ENCODE data around the gene TUG1. TPM values are rescaled to one million over a fixed set of nuclear protein-coding genes. Genes with fewer than 3 reads are reported as not detected.

TUG1 gene
- total RNA-seq, 1 experiment from 2014 or later, result 70.0 TPM

DNA sequence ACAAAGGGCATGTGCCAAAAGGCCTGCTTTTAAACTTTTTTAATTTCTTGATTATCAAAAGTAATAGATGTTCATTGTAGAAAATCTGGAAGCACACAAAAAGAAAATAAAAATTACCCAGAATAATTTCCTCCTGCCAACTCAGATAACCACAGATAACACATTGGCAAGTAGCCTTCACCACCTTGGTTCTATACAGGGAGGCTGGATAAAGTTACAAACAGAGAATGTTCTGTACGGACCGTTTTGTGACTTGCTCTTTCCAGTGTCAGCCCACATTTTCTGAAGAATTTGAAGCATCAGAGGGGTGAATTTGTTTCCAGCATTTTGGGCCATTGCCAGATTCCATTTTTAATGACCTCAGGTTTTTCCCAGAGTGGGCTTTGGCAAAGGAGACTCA, 23.5 kb downstream of the TUG1 start:
- H3K4me1 ChIP-seq (ENCODE audit: insufficient read depth, low read length, poor library complexity, severe bottlenecking), result no peaks in the 10 kb centered on the region
- no peaks in the 10 kb centered on the region for H3K36me3 ChIP-seq (ENCODE audit: insufficient read depth, low read length, poor library complexity, severe bottlenecking)
- DNase-seq (ENCODE audit: low spot score), result no peak
- POLR2A ChIA-PET (ENCODE audit: low non-redundant PET), result no interaction called here
- no peaks in the 10 kb centered on the region for H3K9me3 ChIP-seq (ENCODE audit: low read depth, low read length, poor library complexity, severe bottlenecking)
- no peak overlapping the region for H3K27ac ChIP-seq (ENCODE audit: low read depth, low read length, poor library complexity, severe bottlenecking)
- H3K4me3 ChIP-seq (ENCODE audit: low read depth, low read length, poor library complexity, severe bottlenecking), result no peak overlapping the region
- intact Hi-C loops (cut with micrococcal nuclease; ENCODE audit: unreplicated experiment), result no loop called here
- CTCF ChIA-PET, result no interaction called here
- BruUV-seq (replicated peaks), result no TSS peak
- no peaks in the 10 kb centered on the region for H3K27me3 ChIP-seq (replicated peaks; ENCODE audit: insufficient read depth, low read depth, low read length, poor library complexity)
- TF ChIP-seq CTCF (conservative IDR thresholded peaks at IDR 0.05; ENCODE audit: low read depth, low read length) (no peak), EZH2 (IDR thresholded peaks at IDR 0.05; ENCODE audit: borderline replicate concordance, low read depth, low read length, poor library complexity, severe bottlenecking) (no peak)

- DNase-seq (ENCODE audit: low spot score), result no peak
- ChIA-PET CTCF (no interaction called here), POLR2A (ENCODE audit: low non-redundant PET) (no interaction called here)
- no TSS peak for BruUV-seq (replicated peaks)
- Histone ChIP-seq H3K4me3 (ENCODE audit: low read depth, low read length, poor library complexity, severe bottlenecking) (no peak overlapping the region), H3K4me1 (ENCODE audit: insufficient read depth, low read length, poor library complexity, severe bottlenecking) (no peaks in the 10 kb centered on the region), H3K9me3 (ENCODE audit: low read depth, low read length, poor library complexity, severe bottlenecking) (no peaks in the 10 kb centered on the region), H3K27ac (ENCODE audit: low read depth, low read length, poor library complexity, severe bottlenecking) (no peak overlapping the region), H3K27me3 (replicated peaks; ENCODE audit: insufficient read depth, low read depth, low read length, poor library complexity) (no peaks in the 10 kb centered on the region), H3K36me3 (ENCODE audit: insufficient read depth, low read length, poor library complexity, severe bottlenecking) (no peaks in the 10 kb centered on the region)
- no peak for TF ChIP-seq CTCF (conservative IDR thresholded peaks at IDR 0.05; ENCODE audit: low read depth, low read length)
- TF ChIP-seq EZH2 (IDR thresholded peaks at IDR 0.05; ENCODE audit: borderline replicate concordance, low read depth, low read length, poor library complexity, severe bottlenecking), result no peak
- intact Hi-C loops (cut with micrococcal nuclease; ENCODE audit: unreplicated experiment), result no loop called here
These were observed 25.9 kb downstream of the TUG1 start for GRCh38 chr22:30994960-30995359.

DNA sequence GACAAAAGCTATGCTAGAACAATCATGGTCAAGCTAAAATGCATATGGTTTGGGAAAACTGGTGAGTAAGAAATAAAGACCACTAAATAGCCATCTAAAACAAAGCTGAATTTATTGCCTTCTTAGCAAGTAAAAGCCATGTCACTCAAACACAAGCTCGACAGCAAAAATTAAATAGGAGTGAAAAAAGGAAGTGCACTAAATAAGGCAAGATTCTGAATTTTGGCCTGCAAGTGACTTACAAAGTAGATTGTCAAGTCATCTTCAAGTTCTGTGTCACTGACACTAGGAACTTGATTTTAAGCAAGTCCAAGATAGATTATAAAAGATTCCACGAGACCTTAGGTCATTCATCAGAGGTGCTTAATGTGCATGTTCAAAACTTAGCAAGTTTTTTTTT, 27.4 kb downstream of the TUG1 start:
- no peaks in the 10 kb centered on the region for H3K27me3 ChIP-seq (replicated peaks; ENCODE audit: insufficient read depth, low read depth, low read length, poor library complexity)
- DNase-seq (ENCODE audit: low spot score), result no peak
- no peaks in the 10 kb centered on the region for H3K4me1 ChIP-seq (ENCODE audit: insufficient read depth, low read length, poor library complexity, severe bottlenecking)
- TF ChIP-seq CTCF (conservative IDR thresholded peaks at IDR 0.05; ENCODE audit: low read depth, low read length) (no peak), EZH2 (IDR thresholded peaks at IDR 0.05; ENCODE audit: borderline replicate concordance, low read depth, low read length, poor library complexity, severe bottlenecking) (no peak)
- BruUV-seq (replicated peaks), result no TSS peak
- POLR2A ChIA-PET (ENCODE audit: low non-redundant PET), result no interaction called here
- no peak overlapping the region for H3K4me3 ChIP-seq (ENCODE audit: low read depth, low read length, poor library complexity, severe bottlenecking)
- CTCF ChIA-PET, result no interaction called here
- intact Hi-C loops (cut with micrococcal nuclease; ENCODE audit: unreplicated experiment), result no loop called here
- H3K27ac ChIP-seq (ENCODE audit: low read depth, low read length, poor library complexity, severe bottlenecking), result no peak overlapping the region
- no peaks in the 10 kb centered on the region for H3K9me3 ChIP-seq (ENCODE audit: low read depth, low read length, poor library complexity, severe bottlenecking)
- no peaks in the 10 kb centered on the region for H3K36me3 ChIP-seq (ENCODE audit: insufficient read depth, low read length, poor library complexity, severe bottlenecking)

Measured in A673 (cell line).